GM21367 (cell line): ENCODE data around the gene ZKSCAN3.
"Not testable (repeated sequence)": the region's sequence is repeated elsewhere in the genome, so short reads cannot be mapped to it uniquely, and the experiment has no call there.

ENCODE experiments used
- ATAC-seq: cut with Tn5 transposase; IDR thresholded peaks from one replicate; pipeline ENCODE4 v1.9.1; 2021; ENCODE audit not compliant: unreplicated experiment

Gene ZKSCAN3

DNA sequence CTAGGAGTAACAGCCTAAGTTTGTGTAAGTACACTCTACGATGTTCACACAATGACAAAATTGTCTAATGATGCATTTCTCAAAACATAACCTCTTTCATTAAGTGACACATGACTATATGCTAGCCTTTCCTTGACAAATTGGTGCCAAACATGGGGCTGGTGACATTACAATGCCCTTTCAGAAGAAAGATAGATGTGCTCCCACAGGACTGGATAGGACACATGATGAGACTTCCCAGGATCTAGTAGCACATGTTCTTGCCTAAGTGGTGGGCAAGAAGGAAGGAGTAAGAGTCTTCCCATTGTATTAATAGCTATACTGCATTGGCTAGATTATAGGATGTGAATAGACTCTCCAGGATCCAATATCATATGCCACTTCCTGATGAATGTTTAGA lies 21.5 kb downstream of the ZKSCAN3 start:
- ATAC-seq: no peak

GRCh38 chr6:28371706-28372451 lies 22.1 kb downstream of the ZKSCAN3 start:
- ATAC-seq: peak; percentile 50

GRCh38 chr6:28373925-28374324 lies 24.2 kb downstream of the ZKSCAN3 start:
- no peak for ATAC-seq

DNA sequence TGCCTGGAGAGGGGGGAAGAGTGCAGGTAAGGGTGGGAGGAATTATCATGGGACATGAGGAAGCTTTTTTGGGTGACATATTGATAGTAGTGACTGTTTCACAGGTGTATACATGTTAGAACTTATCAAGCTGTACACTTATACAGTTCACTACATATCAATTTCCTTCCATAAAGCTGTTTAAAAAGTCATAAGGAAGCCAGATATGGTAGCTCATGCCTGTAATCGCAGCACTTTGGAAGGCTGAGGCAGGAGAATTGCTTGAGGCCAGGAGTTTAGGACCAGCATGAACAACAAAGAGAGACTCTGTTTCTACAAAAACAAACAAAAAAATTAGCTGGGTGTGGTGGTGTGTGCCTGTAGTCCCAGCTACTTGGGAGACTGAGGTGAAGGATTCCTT lies 28.1 kb downstream of the ZKSCAN3 start:
- no peak for ATAC-seq

DNA sequence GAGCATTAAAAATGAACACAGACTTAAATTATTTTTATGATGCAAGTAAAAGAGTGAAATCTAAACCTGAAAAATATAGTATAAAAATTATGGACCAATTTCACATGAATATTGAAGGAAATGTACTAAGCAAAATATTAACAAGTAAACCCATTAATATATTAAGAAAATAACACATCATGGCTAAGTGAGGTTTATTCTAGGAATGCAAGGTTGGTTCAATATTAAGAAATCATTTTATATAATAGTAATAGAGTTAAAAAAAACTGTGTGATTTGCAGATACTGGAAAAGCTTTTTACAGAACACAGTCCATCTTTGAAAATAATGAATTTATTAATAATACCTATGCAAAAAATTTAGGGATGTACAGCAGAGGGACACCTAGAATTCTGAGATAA lies 28.9 kb downstream of the ZKSCAN3 start:
- ATAC-seq: no peak

GRCh38 chr6:28380381-28380780 lies 30.6 kb downstream of the ZKSCAN3 start:
- ATAC-seq: no peak

DNA sequence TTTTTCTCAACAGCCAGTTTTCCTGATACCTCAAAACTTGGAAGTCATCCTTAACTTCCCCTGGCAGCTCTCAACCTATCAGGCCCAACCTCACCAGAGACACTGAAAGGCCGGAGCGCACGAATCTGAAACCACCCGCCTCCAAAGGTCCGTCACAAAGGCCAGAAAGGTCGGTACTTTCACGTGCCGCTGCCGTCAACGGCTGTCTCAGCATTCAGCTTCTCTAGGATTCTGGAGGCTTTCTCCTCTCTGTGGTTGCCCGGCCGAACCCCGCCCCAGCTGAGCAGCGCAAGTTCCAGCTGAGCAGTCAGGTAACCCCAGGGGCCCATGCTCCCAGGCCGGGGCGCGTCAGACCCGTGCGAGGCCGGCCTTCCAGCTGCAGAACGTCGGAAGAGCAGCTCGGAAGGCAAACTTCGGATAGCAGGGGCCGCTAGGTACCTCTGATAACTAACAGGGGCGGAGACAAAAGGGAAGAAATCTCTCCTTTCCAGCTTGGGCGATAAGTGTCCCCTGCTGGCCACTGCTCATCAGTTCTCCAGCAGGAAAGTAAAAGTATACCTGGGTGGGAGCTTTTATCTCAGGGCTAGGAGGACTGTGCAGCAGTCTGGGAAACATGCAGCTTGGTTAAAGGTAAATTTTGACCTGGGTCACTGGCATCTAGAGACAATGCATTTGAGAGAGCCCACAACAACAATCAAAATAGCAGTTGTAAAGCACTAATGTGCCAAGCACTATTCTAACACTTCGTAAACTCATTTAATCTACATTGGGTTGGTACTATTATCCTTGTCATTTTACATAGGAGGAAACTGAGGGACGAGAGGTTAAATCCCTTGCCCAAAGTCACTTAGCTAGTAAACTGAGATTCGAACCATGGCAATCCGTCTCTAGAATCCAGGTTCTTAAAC lies 33.7 kb downstream of the ZKSCAN3 start:
- ATAC-seq: peak; percentile 85

GRCh38 chr6:28384143-28384533 lies 34.4 kb downstream of the ZKSCAN3 start:
- ATAC-seq: no peak

DNA sequence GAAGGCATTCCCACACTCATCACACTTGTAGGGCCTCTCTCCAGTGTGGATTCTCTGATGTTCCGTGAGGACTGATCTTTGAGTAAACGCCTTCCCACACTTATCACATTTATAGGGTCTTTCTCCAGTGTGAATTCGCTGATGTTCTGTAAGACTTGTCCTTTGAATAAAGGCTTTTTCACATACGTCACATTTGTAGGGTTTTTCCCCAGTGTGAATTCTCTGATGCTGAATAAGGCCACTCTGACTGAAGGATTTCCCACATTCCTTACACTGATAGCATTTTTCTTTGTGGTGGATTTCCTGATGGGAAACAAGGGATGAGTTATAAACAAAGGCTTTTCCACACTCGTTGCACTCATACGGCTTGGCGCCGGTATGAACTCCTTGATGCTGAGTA lies 40.9 kb downstream of the ZKSCAN3 start:
- no peak for ATAC-seq

DNA sequence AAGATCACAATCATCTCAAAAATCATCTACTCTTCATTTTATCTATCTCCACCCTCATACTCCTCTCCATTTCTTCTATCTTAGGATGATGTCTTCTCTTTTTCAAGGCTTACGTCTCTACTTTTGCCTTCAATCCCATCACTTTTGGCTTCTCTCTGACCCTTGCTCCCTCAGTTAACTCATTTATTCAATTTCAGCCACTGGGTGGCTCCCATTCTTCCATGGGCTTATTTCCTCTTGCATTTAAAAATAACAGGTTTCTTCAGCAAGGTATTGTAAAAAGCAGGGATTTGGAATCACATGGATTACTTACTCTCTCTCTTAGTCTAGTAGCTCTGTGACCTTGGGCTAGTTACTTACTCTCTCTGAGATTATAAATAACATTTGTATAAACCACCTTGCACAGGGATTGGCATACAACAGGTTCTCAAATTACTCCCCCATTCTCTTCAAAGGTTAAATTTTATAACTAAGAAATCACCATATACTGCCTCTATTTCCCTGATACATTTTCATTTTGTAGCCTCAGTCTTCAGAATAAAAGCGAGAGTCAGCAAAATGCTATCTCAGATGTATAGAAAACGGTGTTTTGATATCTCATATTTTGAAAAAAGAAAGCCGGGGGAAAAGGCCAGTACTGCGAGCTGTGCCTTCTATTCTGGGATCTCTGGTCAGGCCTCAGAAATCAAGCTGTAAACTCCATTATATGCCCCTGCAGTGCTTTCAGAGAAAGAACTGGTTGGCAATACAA lies 44.3 kb downstream of the ZKSCAN3 start:
- ATAC-seq: no peak

- ATAC-seq: no peak
Measured at GRCh38 chr6:28395918-28396317, 46.2 kb downstream of the ZKSCAN3 start.

DNA sequence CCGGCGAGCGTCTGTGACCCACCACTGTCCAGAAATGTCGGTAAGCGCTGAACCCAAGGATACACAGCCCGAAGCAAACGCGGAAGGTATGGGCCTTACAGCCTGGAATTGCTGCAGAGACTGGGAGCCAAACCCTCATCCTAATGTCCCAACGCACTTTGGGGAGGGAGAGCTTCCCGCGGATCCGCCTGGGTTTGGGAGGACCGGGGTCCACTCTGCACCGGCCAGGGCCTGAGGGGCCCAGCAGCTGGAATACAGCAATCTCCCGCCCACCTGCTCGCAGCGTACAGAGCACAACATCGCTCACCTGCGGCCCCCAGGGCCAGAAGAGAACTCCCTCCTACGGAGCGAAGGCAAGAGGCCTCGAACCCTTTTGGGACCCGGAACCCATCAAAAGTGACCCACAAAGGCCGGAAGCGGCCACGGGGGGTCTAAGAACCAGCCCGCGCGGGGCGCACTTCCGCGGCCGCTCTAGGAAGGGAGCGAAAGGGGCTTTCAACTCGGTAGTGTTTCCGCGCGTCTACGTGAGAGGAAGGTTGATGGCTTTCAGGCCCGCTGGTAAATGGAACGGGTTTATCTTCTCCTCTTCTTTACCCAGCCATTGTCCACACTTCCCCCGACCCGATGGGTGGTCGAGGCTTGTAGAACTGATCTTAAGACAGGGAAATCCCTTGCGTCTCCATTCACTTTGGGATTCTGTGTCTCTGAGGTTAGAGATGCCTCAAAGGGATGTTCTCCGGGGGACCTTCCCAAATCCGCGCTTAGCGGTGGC lies 49.8 kb downstream of the ZKSCAN3 start, which contains the start of gene ZSCAN12:
TSS of gene ZSCAN12 (minus strand) at position 398 of the 772 bp plus-strand sequence. CDS start 1,342 bp downstream, outside the sequence.
- peak; percentile 80 for ATAC-seq

DNA sequence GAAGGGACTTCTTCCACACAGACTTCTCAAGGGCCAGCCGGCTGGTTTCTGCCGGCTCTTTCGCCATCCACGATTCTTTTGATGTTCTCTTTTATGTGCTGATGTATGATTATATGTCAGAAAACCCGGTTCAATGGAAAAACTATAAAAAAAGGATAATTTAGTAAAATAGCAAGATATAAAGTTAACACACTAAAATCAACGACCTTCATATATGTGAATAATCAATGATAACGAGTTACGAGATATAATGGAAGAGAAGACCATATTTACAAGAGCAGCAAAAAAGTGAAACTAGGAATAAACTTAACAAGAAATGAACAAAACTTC lies 50.3 kb downstream of the ZKSCAN3 start:
- ATAC-seq: no peak

- ATAC-seq: no peak
Measured at GRCh38 chr6:28401172-28401571, 51.4 kb downstream of the ZKSCAN3 start.

- no peak for ATAC-seq
Measured at GRCh38 chr6:28402197-28402596, 52.5 kb downstream of the ZKSCAN3 start.

- not testable (repeated sequence) for ATAC-seq
Measured at GRCh38 chr6:28403923-28404322, 54.2 kb downstream of the ZKSCAN3 start.

DNA sequence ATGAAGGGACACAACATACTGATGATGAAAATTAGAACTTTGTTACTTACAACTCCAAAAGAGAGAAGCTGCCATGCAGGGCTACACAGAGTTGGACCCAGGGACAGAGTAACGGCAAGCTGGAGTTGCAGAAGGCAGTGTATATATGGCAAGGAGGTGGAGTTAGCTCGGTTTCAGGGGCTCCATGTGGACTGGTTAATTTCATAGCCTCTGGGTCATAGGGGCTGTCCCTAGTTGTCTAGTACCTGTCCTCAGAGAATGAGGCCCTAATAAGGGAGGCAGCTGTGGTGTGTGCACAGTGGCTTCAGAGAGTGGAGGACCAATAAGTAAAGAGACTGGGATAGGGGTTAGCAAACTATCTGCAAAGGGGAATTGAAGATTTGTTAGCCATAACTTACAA lies 57.7 kb downstream of the ZKSCAN3 start:
- ATAC-seq: no peak

GRCh38 chr6:28408076-28408802 lies 58.5 kb downstream of the ZKSCAN3 start:
- no peak for ATAC-seq

GRCh38 chr6:28410767-28411166 lies 61.0 kb downstream of the ZKSCAN3 start:
- no peak for ATAC-seq

DNA sequence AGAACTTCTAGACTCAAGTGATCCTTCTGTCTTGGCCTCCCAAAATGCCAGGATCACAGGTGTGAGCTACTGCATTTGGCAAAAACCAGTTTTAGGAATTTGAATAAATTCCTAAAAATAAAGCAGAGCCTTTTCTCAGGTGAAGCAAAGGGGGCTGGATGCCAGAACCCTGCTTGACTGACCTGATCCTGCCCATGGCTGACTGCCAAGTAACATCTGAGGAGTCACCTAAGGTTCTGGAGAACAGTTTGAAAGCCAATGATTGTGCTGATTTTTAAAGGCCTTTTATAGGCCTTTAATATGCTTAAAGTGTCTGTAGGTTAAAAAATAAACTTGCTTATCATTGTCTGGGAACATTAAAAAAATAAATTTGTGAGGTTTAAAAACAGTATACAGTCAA lies 63.9 kb downstream of the ZKSCAN3 start:
- ATAC-seq: no peak
